NCI-H2107 treated with DMSO at 0.1 percent for 48 hours (cell line): Measurements from ENCODE around the gene MERTK.

ENCODE experiments used
- DNase-seq: peaks from one replicate; lab custom pipeline; 2025; ENCODE audit not compliant: unreplicated experiment; lab: John Stamatoyannopoulos, UW

The MERTK gene

GRCh38 chr2:112073875-112074274 is 175.5 kb downstream of the MERTK start:
- DNase-seq: no peak

- DNase-seq: no peak
Observed at GRCh38 chr2:112074506-112074905, 176.1 kb downstream of the MERTK start.

GRCh38 chr2:112075490-112076260 is 177.3 kb downstream of the MERTK start:
- DNase-seq: no peak

GRCh38 chr2:112077814-112078213 is 179.4 kb downstream of the MERTK start:
- DNase-seq: no peak
